ENCODE measurements around the gene SFXN2.

DNA sequence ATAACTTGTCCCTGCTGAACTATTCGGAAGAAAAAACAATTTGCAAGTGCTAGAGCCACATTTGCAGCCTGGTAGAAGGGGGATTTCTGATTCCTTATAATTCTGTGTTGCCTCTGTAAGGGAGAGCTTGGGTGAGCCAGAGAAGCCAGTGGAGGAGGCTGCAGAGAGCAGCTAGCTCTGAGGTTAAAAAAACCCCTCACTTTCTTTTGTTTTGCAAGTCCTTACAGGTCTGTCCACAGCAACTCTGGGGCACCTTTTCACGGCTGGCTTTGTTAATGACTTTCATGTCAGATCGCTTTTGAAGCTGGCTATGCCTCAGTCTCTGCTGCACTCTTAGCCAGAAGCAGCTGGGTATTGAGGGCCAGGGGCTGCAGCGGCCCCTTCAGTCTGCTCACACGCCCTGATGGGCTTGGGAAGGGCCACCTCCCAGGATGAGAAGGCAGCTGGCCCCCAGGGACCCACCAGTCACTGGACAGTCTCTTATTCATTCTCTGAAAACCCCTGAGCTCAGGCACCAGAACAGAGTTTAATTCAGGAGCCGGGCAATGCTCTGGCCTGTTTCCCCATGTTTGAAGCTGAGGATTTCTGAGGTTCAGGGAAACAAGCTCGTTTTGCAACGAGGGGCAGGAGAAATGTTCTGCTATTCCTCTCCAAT is 39.3 kb upstream of the SFXN2 start:
- TF ChIP-seq CTCF (IDR thresholded peaks at IDR 0.05) (no peak), POLR2A (IDR thresholded peaks at IDR 0.05) (no peak)

Measured in sigmoid colon (tissue), 3 donors.